AG04449 (cell line): ENCODE results near the gene BTG2.
"Not testable (repeated sequence)": the region's sequence is repeated elsewhere in the genome, so short reads cannot be mapped to it uniquely, and the experiment has no call there.

Experiments used
- CTCF ChIA-PET: fragments of 350-600 bp; formaldehyde crosslinking; extraction: SDS; loops from one replicate; lab custom pipeline; 2021; ENCODE audit warnings: antibody characterized with exemption; lab: Yijun Ruan, JAX
- POLR2A ChIA-PET: fragments of 400-600, 350-600 bp; formaldehyde crosslinking; extraction: SDS; loops from one replicate; lab custom pipeline; 2020; ENCODE audit warnings: antibody characterized with exemption, inconsistent platforms; lab: Yijun Ruan, JAX
- DNase-seq: peaks from one replicate; pipeline ENCODE4 v3.0.0-alpha.2; 2010; ENCODE audit warnings: low read depth, low spot score
- H3K4me3 ChIP-seq: 2 replicates; pipeline ENCODE4 v1.5.1; 2011; ENCODE audit warnings: low read depth, mild to moderate bottlenecking, control low read depth, low read length
- TF ChIP-seq, protein P1 (sequence below): IDR thresholded peaks from one replicate; pipeline ENCODE4 v1.5.1; 2011; ENCODE audit warnings: mild to moderate bottlenecking, moderate library complexity, low read length, control low read depth, inconsistent platforms; ENCODE audit not compliant: insufficient read depth; ENCODE audit errors: missing control alignments

BTG2 gene

GRCh38 chr1:203295796-203296195 is 9.5 kb upstream of the BTG2 start:
- ChIA-PET CTCF (interaction anchor here (0.8 to 8.8 kb wide), 9 partner anchors 10 to 49 kb away, joined by 3 to 92 read pairs (median 4); no protein-coding TSS in a partner anchor), POLR2A (interaction anchor here (0.7 to 1.2 kb wide), 3 partner anchors 9 to 11 kb away, joined by 3 to 5 read pairs (median 5); partner anchors contain the start of gene BTG2)
- no peak overlapping the region for H3K4me3 ChIP-seq
- TF ChIP-seq, protein P1, sequence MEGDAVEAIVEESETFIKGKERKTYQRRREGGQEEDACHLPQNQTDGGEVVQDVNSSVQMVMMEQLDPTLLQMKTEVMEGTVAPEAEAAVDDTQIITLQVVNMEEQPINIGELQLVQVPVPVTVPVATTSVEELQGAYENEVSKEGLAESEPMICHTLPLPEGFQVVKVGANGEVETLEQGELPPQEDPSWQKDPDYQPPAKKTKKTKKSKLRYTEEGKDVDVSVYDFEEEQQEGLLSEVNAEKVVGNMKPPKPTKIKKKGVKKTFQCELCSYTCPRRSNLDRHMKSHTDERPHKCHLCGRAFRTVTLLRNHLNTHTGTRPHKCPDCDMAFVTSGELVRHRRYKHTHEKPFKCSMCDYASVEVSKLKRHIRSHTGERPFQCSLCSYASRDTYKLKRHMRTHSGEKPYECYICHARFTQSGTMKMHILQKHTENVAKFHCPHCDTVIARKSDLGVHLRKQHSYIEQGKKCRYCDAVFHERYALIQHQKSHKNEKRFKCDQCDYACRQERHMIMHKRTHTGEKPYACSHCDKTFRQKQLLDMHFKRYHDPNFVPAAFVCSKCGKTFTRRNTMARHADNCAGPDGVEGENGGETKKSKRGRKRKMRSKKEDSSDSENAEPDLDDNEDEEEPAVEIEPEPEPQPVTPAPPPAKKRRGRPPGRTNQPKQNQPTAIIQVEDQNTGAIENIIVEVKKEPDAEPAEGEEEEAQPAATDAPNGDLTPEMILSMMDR: no peak
- no peak for DNase-seq

- TF ChIP-seq, protein P1: no peak
- peak; percentile 86 for DNase-seq
- ChIA-PET CTCF (interaction anchor here (0.8 to 8.8 kb wide), 7 partner anchors 10 to 40 kb away, joined by 3 to 92 read pairs (median 5); no protein-coding TSS in a partner anchor), POLR2A (interaction anchor here (0.7 to 1.0 kb wide), 2 partner anchors 9 to 10 kb away, joined by 3 to 5 read pairs; partner anchors contain the start of gene BTG2)
- no peak overlapping the region for H3K4me3 ChIP-seq
These were observed 8.8 kb upstream of the BTG2 start for GRCh38 chr1:203296460-203297073.

GRCh38 chr1:203299169-203299568 is 6.2 kb upstream of the BTG2 start:
- DNase-seq: no peak
- POLR2A ChIA-PET: no interaction called here

GRCh38 chr1:203299719-203300429 is 5.4 kb upstream of the BTG2 start:
- CTCF ChIA-PET: interaction anchor here (1.2 to 8.8 kb wide), 2 partner anchors 27 to 30 kb away, joined by 3 to 92 read pairs; no protein-coding TSS in a partner anchor

More at GRCh38 chr1:203299169-203299568, 6.2 kb upstream of the BTG2 start:
- no peak overlapping the region for H3K4me3 ChIP-seq
- TF ChIP-seq, protein P1: no peak
- CTCF ChIA-PET: interaction anchor here (0.9 to 8.8 kb wide), 4 partner anchors 28 to 189 kb away, joined by 3 to 92 read pairs (median 3); no protein-coding TSS in a partner anchor

GRCh38 chr1:203300441-203301330 is 4.6 kb upstream of the BTG2 start:
- no peak overlapping the region for H3K4me3 ChIP-seq
- TF ChIP-seq, protein P1: no peak
- DNase-seq: no peak
- CTCF ChIA-PET: interaction anchor here (8.8 kb wide), 1 partner anchor 31 kb away, joined by 92 read pairs; no protein-coding TSS in a partner anchor
- POLR2A ChIA-PET: no interaction called here

More at GRCh38 chr1:203299719-203300429, 5.4 kb upstream of the BTG2 start:
- H3K4me3 ChIP-seq, POLR2A ChIA-PET, DNase-seq: not testable (repeated sequence)

- TF ChIP-seq, protein P1: no peak
- CTCF ChIA-PET: no interaction called here
These were observed 4.0 kb upstream of the BTG2 start for GRCh38 chr1:203301331-203301668.

More at GRCh38 chr1:203301331-203301668, 4.0 kb upstream of the BTG2 start:
- H3K4me3 ChIP-seq: no peak overlapping the region
- POLR2A ChIA-PET: no interaction called here
- DNase-seq: no peak
